HFF-Myc (cell line): ENCODE data around the gene FNDC11.

ENCODE experiments used
- DNase-seq: peaks from one replicate; pipeline ENCODE4 v3.0.0-alpha.2; 2011; ENCODE audit warnings: low read depth; ENCODE audit errors: extremely low read depth
- H3K4me3 ChIP-seq: replicated peaks from 2 replicates; pipeline ENCODE4 v1.5.1; 2011; ENCODE audit warnings: low read depth, mild to moderate bottlenecking, control low read depth, low read length
- CTCF ChIP-seq: IDR thresholded peaks from 2 replicates; pipeline ENCODE4 v1.5.1; 2012; ENCODE audit warnings: mild to moderate bottlenecking, low read depth, low read length, control low read depth; ENCODE audit errors: missing control alignments

Gene FNDC11

DNA sequence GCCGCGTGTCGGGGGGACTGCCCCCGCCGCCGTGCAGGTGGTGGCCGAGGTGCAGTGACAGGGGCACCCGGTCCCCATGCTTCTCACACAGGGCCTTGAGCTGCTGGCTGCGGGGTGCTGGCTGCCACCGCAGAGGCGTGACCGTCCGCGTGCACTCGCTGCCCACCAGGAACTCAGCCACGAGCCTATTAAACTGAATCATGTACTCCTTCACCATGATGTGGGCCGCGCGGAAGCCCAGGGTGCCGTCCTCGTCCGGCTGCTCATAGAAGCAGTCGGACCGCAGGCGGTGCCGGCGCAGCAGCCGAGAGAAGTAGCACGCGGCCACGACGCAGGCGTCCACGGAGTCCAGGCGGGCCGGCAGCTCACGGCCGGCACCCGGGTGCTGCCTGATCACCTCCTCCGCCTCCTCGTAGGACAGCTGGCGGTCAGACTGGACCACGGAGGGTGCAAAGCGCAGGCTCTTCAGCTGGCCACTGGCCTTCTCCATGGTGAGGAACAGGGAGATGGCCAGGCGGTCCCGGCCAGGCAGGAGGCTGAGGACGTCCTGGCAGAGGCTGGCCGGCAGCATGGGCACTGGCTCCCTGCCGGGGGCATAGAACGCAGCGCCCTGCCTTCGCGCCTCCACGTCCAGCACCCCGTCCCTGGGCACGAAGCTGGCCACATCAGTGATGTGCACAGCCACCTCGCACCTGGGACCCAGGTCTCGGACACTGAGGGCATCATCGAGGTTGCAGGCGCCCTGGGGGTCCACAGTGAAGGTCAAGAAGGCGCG lies 10.3 kb downstream of the FNDC11 start:
- no peak for DNase-seq
- no peak for TF ChIP-seq CTCF
- H3K4me3 ChIP-seq: no peak overlapping the region

GRCh38 chr20:63565021-63565698 lies 11.2 kb downstream of the FNDC11 start:
- no peak overlapping the region for H3K4me3 ChIP-seq
- no peak for DNase-seq
- TF ChIP-seq CTCF: no peak

GRCh38 chr20:63565699-63566335 lies 11.9 kb downstream of the FNDC11 start:
- TF ChIP-seq CTCF: no peak
- no peak for DNase-seq

DNA sequence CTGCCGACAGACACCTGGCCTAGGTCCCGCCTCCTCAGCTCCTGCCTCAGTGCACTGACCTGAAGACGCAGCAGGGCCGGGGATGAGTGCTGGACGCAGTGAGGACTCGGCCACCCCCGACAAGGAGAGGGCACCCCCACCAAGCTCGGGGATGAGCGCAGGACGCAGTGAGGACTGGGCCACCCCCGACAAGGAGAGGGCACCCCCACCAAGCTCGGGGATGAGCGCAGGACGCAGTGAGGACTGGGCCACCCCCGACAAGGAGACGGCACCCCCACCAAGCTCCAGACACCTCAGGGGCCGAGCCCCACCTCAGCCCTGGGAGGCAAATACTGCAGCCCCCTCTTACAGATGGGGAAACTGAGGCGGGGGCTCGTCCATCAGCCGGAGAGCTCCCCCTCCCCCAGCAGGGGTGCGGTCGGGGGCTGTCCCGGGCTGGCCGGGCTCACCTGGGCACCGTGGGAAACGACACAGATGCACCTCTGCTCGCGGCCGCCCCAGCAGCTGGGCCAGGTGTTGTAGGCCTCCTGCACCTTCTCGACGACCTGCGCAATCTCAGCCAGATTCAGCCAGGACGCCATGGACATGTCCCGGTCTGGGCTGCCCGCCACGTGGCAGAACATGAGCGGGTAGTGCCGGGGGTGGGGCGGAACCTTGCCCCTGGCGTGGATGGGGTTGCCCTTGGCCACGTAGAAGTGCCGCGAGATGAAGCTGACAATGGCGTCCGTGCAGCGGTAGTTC lies 12.6 kb downstream of the FNDC11 start:
- DNase-seq: no peak
- TF ChIP-seq CTCF: no peak

More at GRCh38 chr20:63565699-63566335, 11.9 kb downstream of the FNDC11 start:
- H3K4me3 ChIP-seq: no peak overlapping the region

DNA sequence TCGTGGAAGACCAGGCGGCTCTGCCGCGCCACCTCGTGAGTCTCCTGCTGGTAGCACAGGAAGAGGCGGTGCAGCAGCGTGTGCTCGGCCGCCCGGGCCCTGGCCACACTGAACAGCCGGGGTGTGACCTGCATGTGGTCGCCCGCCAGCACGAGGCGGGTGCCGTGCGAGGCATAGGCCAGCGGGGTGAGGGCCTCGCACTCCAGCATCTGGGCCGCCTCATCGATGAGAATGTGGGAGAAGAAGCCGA lies 13.1 kb downstream of the FNDC11 start:
- H3K4me3 ChIP-seq: no peak overlapping the region
- DNase-seq: no peak
- no peak for TF ChIP-seq CTCF

More for the DNA sequence above, 12.6 kb downstream of the FNDC11 start:
- no peak overlapping the region for H3K4me3 ChIP-seq

DNA sequence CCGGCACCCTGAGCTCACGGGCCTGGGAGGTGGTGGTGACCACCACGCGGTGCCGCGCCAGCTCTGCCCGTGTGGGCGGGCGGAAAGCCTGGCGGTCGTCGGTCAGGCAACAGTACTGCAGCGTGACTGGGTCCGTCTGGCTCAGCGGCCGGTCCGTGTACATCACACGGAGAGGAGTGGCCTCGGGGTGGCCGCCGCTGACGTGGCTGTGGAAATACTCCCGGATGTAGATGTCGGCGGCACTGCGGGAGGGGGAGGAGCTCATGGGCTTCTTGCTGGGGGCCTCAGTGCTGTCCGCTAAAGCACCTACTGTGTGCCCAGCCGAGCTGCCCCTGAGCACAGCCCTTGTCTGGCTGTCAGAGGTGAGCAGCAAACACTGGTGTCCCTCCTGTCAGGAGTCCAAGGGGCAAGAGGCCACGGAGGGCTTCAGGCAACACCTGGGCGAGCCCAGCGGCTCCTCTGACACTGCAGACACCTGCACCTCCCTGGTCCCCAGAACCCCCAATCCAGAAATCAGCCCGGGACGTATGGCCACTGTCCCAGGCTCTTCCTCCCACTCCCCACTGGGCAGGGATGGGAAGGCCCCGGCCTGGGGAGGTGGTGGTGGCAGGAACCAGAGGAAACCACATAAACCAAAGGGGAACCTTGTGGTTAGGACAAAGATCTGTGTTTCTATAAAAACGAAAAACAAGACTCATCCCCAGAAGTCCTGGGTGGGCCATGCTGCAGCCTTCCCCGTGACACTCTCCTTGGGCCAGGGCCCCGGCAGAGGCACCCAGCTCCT lies 13.6 kb downstream of the FNDC11 start:
- no peak for DNase-seq

More for the DNA sequence above, 13.6 kb downstream of the FNDC11 start:
- no peak overlapping the region for H3K4me3 ChIP-seq
- TF ChIP-seq CTCF: no peak
